GM23248 (cell line): ENCODE results near the gene MAPK10.
"Not testable (repeated sequence)": the region's sequence is repeated elsewhere in the genome, so short reads cannot be mapped to it uniquely, and the experiment has no call there.

Source experiments
- EZH2 ChIP-seq: fragments of 200-600 bp; sonication (generic); IDR thresholded peaks from 2 replicates; pipeline ENCODE4 v1.6.1; 2018; ENCODE audit warnings: antibody characterized with exemption, mild to moderate bottlenecking; ENCODE audit not compliant: insufficient read depth, poor library complexity, severe bottlenecking
- EZH2phosphoT487 ChIP-seq: fragments of 200-600 bp; sonication (generic); IDR thresholded peaks from 2 replicates; pipeline ENCODE4 v1.6.1; 2018; ENCODE audit warnings: antibody characterized with exemption, moderate library complexity, mild to moderate bottlenecking, low read depth; ENCODE audit not compliant: insufficient read depth

- TF ChIP-seq EZH2, EZH2phosphoT487: not testable (repeated sequence)
These were observed 284.1 kb downstream of the MAPK10 start for GRCh38 chr4:86075796-86076195.
